ENCODE results near the gene LIN37.
A peak's percentile ranks its signal among the peaks of the same experiment; 100 is the strongest.

Gene LIN37

DNA sequence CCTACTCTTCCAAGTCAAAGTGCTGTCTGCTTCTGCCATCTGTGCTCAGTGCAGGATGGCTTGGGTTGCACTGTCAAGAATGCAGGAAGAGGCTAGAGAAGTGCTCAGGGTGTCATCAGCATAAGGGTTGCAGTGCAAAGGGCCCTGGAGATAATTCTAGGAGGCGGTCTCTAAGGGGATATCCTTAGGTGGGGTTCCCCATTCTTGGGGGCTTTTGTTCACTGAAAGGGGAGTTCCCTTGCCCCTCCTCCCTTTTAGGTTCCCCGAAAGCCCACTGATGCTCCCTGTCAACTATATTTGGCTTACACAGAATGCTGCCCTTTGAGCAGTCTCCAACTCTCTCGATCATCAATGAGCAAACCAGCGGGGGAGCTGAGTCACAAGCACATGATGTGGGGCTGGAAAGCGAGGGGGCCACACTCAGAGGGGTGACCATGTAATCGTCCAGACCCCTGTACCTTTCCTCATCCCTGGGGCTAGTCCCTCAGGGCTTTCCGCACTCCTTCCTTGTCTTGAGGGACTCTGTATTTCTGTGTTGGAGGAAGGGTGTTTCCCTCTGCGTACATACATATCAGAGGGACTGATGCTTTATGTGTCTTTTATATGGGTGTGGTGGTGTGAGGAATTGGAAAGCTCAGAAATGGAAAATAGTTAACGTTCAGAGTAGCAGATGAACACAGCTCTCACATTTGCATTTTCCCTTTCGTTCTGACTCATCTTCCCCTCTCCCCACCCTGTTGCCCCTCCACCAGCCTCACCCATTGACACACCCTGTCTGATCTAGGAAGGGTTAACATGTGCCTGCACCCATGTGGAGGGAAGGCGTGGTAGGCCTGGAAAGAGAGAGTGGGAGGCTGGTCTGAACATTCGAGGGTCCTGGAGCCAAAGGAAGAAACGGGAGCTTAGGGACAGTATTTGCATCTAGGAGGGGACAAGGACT is 37.3 kb upstream of the LIN37 start:
- no peak for DNase-seq (ENCODE audit: low spot score)

DNA sequence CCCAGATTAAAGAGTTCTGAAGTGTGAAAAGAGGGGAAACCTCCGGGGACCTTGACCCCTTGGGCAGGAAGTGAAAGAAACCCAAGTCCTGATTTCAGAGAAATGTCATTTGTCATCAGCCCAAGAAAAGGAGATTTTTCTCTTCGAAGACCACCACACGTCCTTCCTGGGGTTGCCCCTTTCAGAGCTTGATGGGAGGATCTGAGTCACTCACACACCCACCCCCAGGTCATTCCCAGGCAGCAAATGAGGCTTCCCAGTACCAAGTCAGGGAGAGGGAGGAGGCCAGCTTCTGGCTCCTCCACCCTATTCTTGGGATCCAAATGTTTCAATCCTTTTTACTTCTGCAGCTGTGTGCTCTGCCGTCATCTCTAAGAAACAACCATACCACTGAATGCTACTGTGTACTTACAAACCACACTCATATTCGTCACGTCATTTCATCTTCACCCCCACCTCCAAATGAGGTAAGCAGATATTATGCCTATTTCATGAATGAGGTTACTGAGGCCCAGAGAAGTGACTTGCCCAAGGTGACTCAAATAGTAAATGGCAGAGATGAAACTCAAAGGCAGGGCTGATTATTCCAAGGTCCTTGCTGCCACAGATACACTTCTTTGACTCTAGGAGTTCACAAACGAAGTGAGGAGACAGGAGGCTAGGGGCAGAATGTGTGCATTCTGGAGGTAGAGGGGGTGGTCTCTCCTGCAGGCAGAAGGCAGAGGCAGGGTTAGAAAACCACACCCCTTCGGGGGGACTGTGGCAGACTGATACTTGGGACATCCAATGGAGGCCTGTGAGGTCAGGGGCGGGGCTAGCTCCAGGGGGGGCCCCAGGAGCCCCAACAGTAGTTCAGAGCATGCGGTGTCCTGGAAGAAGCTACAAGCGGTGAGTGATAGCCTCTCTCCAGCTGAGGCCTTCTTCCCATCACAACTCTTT is 35.5 kb upstream of the LIN37 start:
- TF ChIP-seq, protein P1, sequence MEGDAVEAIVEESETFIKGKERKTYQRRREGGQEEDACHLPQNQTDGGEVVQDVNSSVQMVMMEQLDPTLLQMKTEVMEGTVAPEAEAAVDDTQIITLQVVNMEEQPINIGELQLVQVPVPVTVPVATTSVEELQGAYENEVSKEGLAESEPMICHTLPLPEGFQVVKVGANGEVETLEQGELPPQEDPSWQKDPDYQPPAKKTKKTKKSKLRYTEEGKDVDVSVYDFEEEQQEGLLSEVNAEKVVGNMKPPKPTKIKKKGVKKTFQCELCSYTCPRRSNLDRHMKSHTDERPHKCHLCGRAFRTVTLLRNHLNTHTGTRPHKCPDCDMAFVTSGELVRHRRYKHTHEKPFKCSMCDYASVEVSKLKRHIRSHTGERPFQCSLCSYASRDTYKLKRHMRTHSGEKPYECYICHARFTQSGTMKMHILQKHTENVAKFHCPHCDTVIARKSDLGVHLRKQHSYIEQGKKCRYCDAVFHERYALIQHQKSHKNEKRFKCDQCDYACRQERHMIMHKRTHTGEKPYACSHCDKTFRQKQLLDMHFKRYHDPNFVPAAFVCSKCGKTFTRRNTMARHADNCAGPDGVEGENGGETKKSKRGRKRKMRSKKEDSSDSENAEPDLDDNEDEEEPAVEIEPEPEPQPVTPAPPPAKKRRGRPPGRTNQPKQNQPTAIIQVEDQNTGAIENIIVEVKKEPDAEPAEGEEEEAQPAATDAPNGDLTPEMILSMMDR (IDR thresholded peaks at IDR 0.05) = no peak
- Histone ChIP-seq H3K4me3 (no peak overlapping the region), H3K27ac (no peak overlapping the region)
- DNase-seq (ENCODE audit: low spot score) = no peak

More for the DNA sequence above, 37.3 kb upstream of the LIN37 start:
- no peak overlapping the region for H3K4me3 ChIP-seq
- H3K27ac ChIP-seq = no peak overlapping the region
- TF ChIP-seq, protein P1 (IDR thresholded peaks at IDR 0.05) = no peak

DNA sequence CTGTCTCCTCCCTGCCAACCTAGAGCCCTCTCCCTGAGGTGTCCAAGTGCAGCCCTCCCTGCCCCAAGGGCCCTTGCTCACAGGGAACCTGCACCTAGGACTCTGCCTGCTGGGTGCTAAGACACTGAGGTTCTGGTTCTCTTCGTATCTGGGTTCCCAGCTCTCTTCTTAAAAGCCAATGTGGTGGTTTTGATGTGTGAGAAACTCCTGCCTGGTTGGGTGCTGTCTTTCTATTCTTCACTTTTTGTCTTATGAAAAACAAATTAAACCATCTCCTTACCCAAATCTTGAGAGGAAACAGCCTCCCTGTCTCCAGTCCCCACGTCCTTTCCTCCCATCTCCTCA is 34.9 kb upstream of the LIN37 start:
- no peak for DNase-seq (ENCODE audit: low spot score)
- TF ChIP-seq, protein P1 (IDR thresholded peaks at IDR 0.05) = no peak
- H3K4me3 ChIP-seq = no peak overlapping the region
- H3K27ac ChIP-seq = no peak overlapping the region

DNA sequence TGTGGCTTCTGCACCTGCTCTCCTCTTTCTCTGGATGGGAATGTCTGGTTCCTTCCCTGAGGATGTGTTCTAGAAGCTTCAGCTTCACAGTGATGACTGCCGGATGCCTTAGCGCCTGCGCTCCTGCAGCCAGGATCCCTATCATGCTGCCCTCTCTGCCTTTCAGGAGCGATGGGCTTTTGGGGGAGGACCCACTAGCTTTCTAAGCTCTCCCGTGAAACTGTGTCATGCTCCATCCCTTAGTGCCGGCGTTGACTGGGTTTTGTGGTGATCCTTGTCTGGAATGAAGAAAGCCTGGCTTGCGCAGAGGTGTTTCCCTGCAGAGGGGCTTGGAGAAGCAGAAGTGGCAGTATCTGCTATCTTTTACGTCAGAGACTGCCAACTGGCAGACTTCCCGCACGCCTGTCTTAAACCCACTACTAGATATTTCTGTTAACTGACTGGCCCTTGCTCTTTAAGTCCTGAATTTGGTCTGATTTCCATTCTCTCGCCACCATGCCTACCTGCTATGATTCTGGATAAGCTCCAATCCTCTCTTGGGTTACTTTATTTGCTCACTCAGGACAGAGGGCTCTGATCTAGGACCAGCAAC is 34.4 kb upstream of the LIN37 start:
- no peak for DNase-seq (ENCODE audit: low spot score)
- no peak overlapping the region for H3K4me3 ChIP-seq
- no peak overlapping the region for H3K27ac ChIP-seq
- TF ChIP-seq, protein P1 (IDR thresholded peaks at IDR 0.05) = no peak

DNA sequence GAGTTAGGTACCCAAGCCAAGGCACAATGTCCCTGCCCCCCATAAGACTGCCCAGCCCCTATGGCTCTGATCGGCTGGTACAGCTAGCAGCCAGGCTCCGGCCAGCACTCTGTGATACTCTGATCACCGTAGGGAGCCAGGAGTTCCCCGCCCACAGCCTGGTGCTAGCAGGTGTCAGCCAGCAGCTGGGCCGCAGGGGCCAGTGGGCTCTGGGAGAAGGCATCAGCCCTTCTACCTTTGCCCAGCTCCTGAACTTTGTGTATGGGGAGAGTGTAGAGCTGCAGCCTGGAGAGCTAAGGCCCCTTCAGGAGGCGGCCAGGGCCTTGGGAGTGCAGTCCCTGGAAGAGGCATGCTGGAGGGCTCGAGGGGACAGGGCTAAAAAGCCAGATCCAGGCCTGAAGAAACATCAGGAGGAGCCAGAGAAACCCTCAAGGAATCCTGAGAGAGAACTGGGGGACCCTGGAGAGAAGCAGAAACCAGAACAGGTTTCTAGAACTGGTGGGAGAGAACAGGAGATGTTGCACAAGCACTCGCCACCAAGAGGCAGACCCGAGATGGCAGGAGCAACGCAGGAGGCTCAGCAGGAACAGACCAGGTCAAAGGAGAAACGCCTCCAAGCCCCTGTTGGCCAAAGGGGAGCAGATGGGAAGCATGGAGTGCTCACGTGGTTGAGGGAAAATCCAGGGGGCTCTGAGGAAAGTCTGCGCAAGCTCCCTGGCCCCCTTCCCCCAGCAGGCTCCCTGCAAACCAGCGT is 33.6 kb upstream of the LIN37 start:
- TF ChIP-seq, protein P1 (IDR thresholded peaks at IDR 0.05) = no peak
- H3K4me3 ChIP-seq = no peak overlapping the region
- no peak for DNase-seq (ENCODE audit: low spot score)
- no peak overlapping the region for H3K27ac ChIP-seq

DNA sequence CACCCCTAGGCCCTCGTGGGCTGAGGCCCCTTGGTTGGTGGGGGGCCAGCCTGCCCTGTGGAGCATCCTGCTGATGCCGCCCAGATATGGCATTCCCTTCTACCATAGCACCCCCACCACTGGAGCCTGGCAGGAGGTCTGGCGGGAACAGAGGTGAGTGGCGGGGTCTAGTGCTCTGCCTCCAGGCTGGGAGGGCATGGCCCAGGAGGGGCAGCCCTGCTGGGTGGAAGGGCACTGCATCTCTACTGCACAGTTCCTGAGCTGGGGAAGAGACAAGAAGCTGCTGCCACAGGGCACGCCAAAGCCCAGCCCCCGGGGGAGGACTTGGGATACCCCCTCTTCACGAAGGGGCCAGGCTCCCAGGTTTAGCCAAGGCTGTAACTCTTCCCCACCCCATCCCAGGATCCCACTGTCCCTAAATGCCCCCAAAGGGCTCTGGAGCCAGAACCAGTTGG is 33.0 kb upstream of the LIN37 start:
- peak; percentile 72 for DNase-seq (ENCODE audit: low spot score)
- Histone ChIP-seq H3K4me3 (peak overlapping the region; percentile 88), H3K27ac (peak overlapping the region in 1 of 2 donors; percentile 96)
- TF ChIP-seq, protein P1 (IDR thresholded peaks at IDR 0.05) = no peak
